GM21825 (cell line): ENCODE results near the gene RPS21.
A peak's percentile ranks its signal among the peaks of the same experiment; 100 is the strongest.

ENCODE experiments used
- ATAC-seq: cut with Tn5 transposase; IDR thresholded peaks from one replicate; pipeline ENCODE4 v1.9.1; 2021; ENCODE audit warnings: mild to moderate bottlenecking, moderate library complexity; ENCODE audit not compliant: unreplicated experiment

Gene RPS21

GRCh38 chr20:62386383-62387218 lies at the start of gene RPS21:
Gene RPS21, plus strand, starts transcription at chr20:62387103. Its CDS starts 236 bp downstream, at chr20:62387339.
- ATAC-seq: peak; percentile 79

DNA sequence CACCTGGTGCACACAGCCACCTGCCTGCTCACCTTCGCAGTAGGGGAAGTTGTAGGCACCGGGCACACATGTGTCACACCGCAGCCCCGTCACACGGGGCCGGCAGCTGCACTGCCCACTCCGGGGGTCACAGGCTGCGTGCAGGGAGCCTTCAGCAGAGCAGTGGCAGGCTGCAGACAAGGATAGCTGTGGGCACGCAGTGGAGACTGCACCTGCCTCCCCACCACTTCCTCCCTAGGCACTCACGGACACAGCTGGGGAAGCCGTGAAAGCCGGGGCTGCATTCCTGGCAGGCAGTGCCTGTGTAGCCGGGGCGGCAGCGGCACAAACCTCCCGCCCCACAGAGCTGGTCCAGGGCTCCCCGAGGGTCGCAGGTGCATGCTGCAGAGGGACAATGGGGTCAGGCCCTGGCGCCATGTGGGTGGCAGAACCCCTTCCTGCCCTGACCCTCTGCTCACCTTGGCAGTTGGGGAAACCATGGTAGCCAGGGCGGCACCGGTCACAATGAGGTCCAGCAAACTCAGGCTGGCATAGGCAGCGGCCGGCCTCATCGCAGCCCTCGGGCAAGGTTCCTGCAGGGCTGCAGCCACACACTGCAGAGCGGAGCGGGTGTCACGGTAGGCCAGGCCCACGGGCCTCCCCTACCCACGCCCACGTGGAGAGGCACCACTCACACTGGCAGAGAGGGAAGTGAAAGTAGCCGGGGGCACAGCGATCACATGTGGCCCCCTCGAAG lies 49.2 kb upstream of the RPS21 start:
- no peak for ATAC-seq

- no peak for ATAC-seq
Measured at GRCh38 chr20:62338294-62338620, 48.6 kb upstream of the RPS21 start.

DNA sequence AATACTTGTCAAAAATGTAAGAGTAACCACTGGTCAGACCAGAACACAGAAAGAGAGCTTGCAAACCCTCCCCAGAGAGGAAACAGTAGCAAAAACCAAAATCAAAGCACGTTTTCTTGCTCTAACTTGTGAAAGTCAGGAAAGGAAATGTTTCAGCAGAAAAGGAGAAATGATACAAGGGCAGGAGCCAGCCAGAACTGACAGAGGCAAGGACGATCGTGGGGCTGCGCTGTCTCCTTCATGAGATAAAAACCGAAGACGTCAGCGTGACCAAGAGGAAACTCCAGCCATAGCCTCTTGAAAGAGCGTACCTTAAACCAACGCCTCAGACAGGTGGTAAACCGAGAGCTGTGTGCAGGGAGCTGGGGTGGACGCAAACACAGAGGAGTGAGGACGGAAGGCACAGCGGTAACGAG lies 47.2 kb upstream of the RPS21 start:
- peak; percentile 67 for ATAC-seq

DNA sequence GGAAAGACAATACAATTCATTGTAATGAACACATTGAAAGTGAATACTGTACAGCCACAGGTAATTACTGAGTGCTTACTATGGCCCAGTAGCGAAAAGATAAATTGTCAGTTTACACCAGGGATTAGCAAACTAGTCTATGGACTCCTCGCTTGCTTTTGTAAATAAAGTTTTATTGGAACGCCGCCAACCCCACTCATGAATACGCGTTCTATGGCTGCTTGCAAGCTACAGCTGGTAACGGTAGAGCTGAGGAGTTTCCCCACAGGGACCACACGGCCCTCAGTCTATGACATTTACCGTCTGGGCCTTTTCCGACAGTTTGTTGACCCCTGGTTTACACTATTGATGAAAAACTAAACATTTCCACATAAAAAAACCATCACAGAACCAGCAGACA lies 44.0 kb upstream of the RPS21 start:
- no peak for ATAC-seq

DNA sequence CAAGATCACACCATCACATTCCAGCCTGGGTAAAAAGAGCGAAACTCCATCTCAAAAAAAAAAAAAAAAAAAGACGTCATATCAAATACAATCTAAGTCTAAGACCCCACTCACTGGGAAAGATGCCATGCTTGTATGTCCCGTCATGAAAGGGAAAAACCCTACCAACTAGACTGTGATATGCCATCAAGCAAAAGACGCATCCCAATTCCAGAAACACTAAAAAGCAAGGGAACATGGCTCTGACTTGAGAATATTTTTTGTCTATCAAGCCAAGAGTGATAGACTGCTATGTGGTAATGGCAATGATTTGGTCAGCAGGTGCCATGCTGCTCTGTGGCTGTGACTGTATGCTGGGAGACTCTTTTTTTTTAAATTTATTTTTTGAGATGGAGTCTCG lies 42.8 kb upstream of the RPS21 start:
- ATAC-seq: no peak

GRCh38 chr20:62344782-62345181 lies 42.1 kb upstream of the RPS21 start:
- ATAC-seq: no peak

DNA sequence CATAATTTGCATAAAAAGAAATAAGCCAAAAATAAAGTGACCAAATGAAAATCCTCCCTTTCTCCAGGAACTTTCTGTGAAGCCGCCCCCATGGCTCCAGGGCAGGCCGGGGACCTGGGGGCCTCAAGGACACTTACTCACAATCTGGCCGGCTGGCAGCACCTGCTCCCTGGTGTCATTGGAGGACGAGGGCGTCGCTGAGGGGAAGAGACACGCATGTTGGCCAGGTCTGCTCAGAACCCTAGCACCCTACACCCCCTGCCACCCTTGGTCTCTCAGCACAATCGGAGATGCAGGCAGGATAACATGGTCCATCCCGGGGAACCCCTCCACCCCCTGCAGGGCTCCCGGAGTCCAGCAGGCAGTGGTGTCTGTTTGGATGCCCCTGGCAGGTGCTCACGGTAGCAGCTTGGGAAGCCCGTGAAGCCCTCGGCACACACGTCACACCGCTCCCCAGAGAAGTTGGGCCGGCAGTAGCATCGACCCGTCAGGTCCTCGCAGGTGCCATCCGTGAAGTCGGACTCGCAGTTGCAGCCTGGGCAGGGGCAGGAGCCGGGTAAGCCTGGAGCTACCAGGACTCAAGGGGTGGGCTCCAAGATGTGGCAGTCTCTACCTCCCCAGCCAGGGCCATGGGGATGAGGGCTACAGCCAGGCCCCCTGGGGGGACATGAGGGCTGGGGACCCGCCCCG lies 41.1 kb upstream of the RPS21 start:
- no peak for ATAC-seq

DNA sequence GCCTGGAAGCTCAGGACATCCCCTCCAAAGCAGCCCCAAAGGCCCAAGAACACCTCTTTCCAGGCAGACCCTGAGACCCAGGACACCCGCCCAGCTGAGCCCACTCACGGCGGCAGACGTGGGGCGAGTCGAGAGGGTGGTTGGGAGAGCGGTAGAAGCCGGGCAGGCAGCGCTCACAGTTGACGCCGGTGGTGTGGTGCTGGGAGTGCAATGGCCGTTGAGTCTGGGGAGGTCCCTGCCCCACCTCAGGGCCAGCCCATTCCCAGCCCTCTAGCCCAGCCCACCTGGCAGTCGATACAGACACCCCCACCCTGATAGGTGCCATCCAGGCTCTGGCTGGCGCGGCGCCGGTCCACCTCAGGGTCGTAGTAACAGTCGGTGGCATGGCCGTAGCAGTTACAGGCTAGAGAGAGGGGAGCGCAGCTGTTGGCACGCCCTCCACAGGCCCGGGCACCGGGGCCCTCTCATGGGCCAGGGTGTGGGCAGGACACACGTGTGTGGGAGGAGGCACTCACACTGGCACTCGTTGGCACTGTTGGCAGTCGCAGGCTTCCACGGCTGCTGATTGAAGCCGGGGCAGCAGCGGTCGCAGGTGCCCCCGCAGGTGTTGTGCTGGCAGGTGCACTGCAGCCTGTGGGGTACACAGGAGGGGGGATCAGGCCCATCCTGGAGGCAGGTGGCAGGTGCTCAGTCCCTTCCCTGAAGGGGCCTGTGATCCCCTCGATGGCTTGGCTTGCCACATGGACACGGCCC lies 40.3 kb upstream of the RPS21 start:
- ATAC-seq: no peak

GRCh38 chr20:62347151-62347404 lies 39.8 kb upstream of the RPS21 start:
- ATAC-seq: no peak

DNA sequence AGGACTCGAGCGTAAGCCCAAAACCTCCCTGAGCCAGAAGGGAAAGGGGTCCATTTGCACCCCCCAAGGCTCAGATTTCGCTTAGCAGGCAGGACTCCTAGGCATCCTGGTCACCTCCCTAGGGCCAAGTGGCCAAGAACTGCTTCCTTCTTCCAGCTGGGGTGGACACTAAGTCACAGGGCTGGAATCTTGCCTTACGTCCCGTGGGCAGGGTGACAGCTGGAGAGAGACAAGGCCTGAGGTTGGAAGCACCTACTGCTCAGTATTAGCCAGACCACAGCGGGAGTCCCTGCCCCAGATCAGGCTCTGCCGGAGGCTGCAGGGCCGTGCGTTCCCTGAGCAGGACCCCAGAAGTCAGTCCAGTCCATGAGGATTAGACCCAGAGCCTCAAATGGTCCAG lies 39.5 kb upstream of the RPS21 start:
- ATAC-seq: no peak

DNA sequence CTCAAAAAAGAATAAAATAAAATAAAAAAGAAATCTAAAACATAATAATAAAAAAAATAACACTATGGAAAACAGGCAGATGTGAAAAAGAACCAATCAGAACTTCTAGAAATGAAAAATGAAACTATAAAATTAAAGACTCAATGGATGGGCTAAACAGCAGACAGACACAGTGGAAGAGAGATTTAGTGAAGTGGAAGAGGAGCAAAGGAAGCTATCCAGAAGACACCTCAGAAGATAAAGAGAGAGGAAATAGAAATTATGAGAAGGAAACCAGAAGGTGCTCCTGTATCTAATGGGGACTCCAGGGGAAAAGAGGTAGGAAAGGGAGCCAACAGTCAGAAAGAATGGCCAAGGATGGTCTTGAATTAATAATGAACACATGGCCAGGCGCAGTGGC lies 38.3 kb upstream of the RPS21 start:
- ATAC-seq: no peak

DNA sequence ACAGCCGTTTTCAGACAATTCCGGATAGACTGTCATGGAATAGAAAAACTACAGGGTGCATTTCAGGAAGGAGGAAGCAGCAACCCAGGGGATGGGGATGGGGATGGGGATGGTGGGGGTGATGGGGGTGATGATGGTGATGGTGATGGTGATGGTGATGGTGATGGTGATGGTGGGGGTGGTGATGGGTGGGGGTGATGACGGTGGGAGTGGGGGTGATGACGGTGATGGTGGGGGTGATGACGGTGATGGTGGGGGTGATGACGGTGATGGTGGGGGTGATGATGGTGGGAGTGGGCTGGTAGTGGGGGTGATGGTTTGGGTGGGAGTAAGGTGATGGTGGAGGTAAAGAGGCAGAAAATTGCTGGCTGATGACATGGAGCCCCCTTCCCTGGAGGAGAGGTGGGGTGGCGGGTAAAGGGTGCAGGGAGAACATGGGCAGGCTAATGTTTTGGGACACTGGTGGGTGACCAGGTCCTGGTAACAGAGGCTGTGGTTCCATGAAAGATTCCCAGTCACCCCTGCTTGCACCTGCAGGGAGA lies 37.3 kb upstream of the RPS21 start:
- no peak for ATAC-seq

GRCh38 chr20:62350098-62350628 lies 36.7 kb upstream of the RPS21 start:
- no peak for ATAC-seq

DNA sequence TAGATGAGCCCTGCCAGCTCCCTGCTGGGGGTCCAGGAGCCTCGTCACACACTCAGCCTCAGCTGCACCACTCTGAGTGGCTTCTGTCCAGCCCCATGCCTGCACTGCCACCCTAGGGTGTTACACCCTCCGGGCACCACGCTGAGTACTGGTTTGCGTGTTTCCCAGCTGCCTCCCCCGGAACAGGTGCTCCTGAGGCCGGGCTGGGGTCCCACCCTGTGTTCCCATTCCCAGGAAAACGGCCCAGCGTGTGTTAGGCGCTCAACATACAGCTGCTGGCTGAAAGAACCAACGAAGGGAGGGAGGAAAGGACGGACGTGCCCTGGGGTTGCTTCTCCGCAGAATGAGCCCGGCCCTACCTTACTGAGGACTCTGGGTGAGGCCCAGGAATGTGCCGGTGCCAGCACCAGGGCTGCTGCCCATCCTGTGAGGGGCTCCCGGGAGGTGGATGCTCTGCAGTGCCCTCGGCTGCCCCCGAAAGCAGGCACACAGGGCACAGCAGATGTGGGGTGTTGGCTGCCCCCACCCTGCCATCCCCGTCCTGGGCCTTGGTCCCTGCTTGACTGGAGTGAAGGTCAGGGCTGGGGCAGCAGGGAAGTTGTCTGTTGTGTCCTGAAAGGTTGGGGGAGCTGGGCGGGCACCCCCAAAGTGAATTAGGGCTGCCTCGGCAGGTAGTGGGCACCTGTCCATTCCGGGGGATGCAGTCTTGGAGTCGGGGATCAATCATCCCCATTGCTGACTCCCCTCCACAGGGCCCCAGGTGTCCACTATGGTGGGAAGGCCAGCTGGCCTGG lies 36.1 kb upstream of the RPS21 start:
- no peak for ATAC-seq

GRCh38 chr20:62351469-62352401 lies 35.2 kb upstream of the RPS21 start:
- no peak for ATAC-seq

GRCh38 chr20:62352402-62353288 lies 34.3 kb upstream of the RPS21 start:
- no peak for ATAC-seq
